H4 (cell line): ENCODE data around the gene PKP2. TPM values are rescaled to one million over a fixed set of nuclear protein-coding genes. Genes with fewer than 3 reads are reported as not detected.
"Not testable (repeated sequence)": the region's sequence is repeated elsewhere in the genome, so short reads cannot be mapped to it uniquely, and the experiment has no call there.

Experiments
- DNase-seq: peaks from one replicate; pipeline ENCODE4 v3.0.0-alpha.2; 2015; ENCODE audit warnings: low spot score
- total RNA-seq: library from RNA; depleted of rRNA; stranded (reverse); fragments of >200 nt; shearing (Covaris generic); gene quantifications from 2 replicates; pipeline ENCODE4 v1.2.3, GENCODE V29; 2014

PKP2 gene
- total RNA-seq, 1 experiment from 2014 or later, result 6.1 TPM

DNA sequence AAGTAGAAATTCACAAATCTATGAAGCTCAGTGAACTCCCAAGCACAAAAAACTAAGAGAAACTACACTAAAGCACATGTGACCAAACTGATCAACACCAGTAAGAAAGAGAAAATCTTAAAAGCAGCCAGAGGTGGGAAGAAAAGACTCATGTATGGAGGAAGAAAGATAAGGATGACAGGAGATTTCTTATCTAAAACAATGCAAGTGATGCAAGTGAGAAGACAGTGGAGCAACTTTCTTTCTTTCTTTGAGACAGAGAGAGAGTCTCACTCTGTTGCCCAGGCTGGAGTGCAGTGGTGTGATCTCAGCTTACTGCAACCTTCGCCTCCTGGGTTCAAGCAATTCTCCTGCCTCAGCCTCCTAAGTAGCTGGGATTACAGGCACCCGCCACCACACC, 34.9 kb downstream of the PKP2 start:
- not testable (repeated sequence) for DNase-seq

DNA sequence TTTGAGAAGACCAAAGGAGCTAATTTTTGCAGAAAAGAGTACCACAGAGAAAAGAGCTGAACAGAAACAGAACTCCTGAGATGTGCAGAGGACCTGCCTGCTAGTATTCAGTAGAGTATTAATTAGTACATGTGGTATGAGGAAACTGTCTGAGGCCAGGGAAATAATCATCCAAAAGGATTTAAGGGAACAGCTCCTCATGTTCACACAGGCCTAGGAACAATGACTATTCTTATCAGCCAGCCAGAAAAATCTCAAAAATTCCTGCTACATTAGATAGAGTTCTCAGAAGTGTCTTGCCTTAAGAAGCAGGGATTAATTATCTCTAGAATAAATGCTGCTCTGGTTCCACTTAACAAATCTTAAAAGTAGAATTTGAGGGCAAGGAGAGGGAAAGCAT, 36.4 kb downstream of the PKP2 start:
- no peak for DNase-seq

DNA sequence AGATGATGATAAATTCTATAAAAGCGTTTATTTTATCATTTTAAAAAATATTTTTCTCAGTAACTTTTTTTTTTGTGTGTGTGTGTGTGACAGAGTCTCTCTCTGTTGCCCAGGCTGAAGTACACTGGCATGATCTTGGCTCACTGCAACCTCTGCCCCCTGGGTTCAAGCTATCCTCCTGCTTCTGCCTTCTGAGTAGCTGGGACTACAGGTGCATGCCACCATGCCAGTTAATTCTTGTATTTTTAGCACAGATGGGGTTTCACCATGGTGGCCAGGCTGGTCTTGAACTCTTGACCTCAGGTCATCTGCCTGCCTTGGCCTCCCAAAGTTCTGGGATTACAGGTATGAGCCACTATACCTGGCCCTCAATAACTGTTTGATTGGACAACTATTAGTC, 37.2 kb downstream of the PKP2 start:
- no peak for DNase-seq

DNA sequence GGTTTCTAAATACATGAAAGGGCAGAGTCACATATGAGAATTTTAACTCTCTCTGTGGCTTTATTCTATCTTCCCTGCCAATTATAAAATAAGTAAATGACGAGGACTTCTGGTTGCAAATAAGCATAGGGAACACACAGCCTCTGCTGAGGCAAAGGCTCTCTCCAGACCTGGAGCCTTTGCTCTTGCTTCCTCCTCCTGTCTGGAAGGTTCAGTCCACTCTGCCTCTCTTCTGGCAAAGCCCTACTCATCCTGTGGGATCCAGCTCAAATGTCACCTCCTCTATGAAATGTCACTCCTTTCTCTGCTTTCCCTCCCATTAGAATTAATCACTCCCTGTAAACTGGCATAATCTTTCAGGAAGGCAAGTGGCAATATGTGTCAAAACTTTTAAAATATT, 41.9 kb downstream of the PKP2 start:
- no peak for DNase-seq

DNA sequence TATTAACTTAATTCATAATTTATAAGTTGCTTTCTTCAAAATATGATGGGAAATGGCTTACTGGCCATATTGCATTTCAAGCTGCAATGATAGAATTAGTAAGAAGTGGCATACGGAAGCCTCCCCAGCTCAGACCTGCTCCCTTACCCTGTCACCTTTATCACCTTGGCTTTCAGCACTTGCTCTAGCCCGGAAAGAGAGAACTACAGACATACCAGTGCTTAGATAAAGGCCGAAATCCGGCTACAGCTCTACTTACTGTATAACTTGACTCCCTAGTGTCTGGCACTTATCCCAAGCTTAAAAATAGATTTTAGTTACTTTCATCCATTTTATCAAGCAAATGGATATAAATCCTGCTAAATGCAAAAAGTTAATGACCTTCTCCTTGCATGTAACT, 42.5 kb downstream of the PKP2 start:
- DNase-seq, result no peak

DNA sequence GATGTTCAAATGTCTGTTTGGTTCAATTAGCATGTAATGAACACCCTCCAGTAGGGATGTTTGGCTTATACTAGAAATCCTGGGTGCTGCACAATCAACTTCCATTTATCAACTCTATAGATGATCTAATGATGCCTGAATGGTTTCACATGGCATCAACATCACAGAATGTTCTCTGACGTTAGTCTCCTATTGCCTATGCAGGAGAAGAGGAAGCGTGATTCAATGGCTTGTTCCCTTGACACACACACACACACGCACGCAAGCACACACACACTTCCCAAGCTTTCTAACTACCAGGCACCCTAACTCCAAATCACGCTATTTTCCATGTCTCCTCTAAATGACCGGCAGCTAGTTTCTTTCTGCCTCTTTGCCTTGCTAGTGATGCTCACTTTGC, 49.3 kb downstream of the PKP2 start:
- no peak for DNase-seq

DNA sequence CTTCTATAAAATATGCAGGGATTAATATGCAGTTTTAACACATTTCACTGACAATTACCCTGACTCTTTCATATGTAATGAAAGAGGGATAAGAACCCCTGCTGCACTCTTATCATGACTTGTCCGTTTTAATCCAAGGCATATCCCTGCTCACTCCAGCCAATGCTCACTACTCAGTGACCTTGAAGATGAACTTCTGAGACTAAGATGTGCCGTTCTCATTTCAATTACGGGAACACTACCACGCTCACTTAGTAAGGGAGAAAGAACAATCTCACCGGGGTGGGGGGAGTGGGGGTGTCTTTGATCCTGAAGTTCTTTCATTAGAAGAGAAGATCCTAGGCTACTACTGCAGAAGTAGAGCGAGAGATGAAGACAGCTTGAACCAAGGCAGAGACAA, 50.5 kb downstream of the PKP2 start:
- no peak for DNase-seq

DNA sequence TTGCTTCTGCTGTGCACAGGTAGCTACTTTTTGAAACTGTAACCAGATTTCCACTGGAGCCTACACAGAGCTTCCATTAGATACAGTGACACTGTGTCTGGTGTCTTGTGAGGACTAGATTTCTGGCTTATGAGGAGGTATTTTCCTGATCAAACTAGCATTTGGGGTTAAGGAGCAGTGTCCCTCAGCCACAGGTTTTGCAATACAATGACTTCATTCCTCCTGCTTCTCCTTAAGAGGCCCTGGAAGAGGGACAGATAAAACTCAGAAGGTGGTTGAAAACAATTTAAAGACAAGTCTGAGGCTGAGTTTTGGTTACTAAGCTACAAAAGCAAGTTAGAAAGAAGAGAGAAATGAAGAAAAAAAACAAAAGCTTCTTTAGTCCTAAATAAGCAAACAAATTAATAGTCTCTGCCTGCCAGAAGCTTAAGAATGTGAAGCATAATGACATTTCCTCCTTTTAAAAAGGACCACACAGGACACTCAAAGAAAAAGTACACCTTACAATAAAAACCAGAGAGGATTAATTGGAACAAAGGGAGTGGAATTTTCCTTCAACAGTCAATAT, 53.0 kb downstream of the PKP2 start:
- peak; percentile 19 for DNase-seq

DNA sequence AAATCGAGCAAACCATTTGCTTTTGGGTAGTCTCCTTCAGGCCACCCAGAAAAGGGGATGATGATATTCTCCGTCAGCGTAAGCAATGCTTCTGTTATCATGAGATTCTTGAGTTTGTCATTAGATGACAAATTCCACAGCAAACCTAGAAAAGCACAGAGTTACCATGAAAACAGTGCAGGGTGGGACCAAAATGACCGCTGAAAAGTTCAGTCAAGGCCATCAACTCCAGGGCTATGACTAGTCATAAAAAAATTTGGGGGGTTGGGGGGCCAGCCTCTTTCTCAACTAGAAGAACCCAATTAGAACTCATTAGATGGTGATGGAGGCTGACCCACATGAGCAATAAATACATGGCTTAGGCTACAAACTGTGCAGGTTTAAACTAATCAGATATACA, 55.5 kb downstream of the PKP2 start:
- DNase-seq, result no peak

DNA sequence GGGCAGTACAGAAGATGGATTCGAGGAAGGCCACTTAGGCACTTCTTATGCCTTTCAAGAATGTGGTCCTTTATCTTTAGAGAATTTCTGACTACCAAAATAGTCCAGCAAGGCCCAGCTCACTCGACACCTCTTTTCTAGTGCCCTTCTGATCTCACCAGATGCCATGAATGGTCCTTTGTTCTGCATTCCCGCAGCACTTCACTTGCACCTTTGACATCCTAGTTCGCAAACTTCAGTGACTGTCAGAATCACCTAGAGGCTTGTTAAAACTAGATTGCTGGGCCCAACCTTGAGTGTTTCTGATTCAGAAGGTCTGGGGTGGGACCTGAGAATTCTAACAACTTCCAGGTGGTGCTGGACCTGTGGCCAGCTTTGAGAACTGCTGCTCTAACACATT, 56.7 kb downstream of the PKP2 start:
- DNase-seq, result no peak

DNA sequence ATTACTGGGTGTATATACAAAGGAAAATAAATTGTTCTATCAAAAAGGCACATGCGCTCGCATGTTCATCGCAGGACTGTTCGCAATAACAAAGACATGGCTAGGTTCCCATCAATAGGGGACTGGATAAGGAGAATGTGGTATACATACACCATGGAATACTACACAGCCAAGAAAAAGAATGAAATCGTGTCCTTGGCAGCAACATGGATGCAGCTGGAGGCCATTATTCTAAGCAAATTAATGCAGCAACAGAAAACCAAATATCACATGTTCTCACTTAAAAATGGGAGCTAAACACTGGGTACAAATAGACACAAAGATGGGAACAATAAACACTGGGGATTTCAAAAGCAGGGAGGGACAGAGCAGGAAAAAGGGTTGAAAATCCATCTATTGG, 58.6 kb downstream of the PKP2 start:
- no peak for DNase-seq

DNA sequence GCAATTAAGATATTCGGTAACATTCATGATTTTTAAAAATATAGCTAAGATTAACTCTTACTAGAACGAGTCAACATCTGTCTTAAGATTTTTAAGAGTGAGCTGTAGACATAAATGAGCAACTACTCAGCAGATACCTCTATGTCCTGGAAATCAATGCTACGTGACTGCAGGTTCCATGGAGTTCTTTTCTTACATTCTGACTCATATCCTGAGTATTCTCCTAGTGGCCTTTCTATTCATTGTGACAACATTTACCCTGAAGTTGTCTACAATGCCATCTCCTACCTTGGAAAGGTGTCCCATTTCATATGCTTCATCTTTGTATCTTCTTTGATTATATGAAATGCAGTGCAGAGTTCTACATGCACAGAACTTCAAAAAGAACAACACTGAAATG, 59.9 kb downstream of the PKP2 start:
- no peak for DNase-seq

DNA sequence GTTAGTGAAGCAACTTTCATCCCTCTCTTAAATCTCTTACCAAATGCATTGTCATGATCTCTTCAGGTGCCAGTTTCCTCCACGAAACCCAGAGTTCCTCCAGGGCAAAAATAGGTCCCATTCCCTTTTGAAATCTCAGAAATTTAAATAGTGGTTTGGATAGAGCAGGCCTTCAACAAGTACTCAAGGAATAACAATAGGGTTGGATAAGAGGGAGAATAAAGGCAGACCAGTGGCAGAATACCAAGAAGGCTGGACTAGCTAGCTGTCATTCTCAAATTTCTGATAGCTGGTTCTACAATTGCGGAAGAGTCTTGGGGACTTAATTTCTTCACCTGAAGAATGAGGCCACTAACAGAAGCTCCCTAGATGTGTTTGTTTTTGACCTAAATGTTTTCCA, 62.5 kb downstream of the PKP2 start:
- no peak for DNase-seq

DNA sequence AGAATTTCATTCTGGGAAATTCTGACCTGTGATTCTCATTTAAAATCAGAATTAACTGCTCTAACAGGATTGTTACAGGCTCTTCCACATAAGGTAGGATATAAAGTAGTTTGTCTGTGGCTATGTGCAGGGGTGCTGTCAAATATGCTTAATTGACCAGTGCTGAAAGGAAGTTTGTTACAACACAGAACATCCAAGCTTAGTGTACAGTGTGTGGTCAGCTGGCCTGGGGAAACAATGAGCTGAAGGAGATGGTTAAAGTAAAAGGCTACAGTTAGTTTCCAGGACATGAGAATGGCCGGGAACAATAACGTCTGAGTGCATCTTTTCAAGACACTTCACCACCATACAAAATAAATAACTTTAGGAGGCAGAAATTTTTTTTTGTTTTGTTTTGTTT, 68.0 kb downstream of the PKP2 start:
- DNase-seq, result no peak

DNA sequence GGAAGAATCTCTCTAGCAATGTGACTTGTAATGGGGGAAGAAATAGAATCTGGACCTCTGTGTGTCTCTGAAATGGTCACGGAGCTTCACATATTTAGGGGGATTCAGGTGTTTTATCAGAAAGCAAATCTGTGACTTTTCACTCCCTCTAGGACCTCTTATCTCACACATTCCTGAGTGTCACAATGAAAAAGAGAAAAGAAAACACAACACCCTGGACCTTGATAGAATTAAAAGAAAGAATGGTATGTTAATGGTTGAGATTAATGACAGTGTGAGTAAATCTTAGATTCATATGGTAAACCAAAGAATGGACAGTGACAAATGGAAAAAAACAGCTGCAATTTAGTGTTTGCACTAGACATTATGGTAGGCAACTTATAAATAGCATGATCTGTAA, 68.5 kb downstream of the PKP2 start:
- no peak for DNase-seq

DNA sequence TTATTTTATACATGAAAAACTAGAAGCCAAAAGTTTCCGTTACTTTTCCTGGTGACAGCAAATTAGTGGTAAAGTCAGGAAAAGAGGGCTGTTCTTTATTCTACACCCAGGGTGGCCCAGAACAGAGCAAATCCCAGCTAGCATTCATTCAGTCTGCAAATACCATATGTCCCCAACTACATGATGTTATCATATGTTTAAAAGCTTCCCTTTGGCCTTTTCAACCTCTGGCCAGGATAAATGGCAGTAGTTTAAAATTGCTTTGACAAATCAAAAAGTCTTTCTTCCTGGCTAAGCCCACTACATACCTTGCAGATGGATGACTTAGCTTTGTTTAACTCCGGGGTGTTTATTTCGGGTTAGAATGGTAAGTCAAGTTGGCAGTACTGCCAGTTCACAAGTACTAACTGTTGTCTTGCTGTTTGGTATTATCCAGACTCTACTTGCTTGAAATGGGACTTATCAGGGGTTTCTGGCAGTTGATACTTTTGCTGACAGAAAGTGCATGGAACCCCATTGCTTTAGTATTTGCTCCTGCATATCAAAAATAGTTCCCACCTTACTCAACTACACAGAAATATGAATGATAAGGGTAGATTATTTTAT, 69.7 kb downstream of the PKP2 start:
- DNase-seq, result no peak

DNA sequence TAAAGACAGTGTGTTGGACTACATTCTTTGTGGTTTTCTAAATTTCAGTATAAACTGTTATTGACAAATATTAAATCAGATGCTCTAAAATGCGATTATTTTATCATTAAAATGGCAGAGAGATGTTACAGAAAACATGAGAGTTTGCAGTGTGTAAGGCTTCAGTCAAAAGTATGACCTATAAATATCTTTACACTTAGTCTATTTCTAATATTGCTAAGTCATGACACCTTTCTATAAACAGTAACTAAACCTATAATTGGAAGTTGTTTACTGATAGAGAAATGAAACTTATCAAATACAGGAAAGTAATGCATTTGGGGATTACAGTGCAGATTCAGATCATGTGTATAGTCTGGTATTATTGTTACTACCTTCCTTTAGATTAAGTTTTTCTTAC, 72.0 kb downstream of the PKP2 start:
- DNase-seq, result no peak

DNA sequence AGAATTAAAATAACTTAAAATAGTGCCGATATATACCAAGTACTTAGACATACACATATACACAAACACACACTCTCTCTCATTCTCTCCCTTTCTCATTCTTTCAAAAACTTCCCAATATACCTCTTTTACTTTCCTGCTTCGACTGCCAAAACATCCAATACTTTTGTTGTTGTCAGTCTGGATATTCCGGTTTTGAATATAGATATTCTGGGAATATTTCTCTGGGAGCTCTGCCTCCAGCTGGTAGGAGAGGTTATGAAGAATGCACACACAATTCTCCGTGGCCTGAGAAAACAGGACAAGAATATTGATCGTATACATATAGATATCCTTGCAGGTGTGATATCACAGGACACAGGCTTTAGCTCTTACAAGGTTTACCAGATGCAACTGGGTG, 74.2 kb downstream of the PKP2 start:
- no peak for DNase-seq

DNA sequence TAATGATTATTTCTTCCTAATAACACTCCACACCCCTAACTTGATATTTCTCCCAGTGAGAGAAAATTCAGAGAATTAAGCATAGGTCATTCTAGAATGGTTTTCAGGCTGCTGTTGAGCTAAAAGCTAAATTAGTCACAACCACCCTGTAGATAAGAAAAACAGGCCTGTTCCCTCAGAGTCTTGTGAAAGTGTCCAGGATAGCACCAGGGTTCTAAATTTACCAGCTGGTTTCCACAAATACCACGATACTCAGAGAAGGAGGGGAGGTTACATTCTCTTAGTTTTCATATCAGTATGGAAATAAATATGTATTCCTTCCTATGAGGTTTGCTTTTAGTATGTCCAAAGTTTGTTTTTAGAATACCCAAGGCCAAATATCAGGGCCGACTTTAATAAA, 74.9 kb downstream of the PKP2 start:
- DNase-seq, result no peak

DNA sequence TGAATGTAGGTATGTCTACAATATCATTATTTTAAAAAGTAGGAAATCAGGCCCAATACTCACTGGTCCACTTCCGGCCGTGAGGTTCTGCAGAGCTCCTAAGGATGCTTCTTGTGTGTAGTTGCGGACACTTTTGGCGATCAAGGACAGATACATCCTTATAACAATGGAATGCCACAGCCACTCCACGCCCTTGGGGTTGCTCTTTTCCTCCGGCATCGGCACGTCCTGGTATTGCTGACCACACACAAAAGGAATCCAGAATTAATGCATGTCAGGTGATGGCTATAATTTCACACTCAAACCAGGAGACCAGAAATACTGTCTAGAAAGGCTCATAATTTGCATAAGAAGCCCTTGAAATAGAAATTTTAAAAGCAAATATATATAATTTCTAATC, 75.3 kb downstream of the PKP2 start:
- DNase-seq, result no peak

DNA sequence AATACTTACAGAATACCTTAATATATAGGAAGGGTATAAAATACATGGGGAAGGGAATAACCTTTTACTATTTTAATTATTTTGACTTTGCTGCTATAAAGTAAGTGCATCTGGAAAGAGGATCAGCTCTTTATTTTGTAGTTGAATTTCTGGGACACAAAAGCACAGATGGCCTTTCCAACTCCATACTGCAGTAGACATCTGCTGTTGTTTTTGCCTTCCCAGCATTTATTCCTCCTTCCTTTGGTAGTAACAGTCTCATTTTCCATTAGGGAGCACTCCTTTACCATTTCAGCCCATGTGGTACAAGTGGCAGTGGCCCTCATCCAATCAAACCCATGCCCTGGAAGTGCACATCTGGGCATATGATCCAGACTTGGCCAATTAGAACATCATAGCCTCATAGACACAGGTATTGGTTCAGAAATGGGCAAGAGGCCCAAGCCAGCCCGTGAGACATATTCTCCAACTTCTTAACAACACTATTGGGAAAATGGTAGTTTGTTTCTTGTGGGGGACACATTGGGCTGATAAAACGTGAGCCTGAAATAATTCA, 76.1 kb downstream of the PKP2 start:
- no peak for DNase-seq

DNA sequence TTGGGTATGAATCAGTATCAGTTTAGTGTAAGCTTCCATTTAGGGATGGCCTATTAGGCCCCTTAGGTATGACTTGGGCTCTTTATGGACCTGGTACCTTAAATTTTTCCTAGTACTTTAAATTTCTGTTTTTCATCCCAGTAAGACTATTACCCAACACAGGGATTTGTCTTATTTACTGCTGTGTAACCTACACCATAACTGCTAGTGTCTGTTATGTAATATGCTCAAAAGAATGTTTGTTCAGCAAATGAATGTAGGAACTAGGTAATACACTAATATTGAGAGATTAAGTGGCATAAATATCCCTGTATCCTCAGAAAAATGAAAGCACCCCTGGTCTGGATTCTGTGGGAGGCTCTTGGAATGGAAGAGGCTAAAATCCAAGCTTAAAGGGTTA, 77.2 kb downstream of the PKP2 start:
- no peak for DNase-seq

DNA sequence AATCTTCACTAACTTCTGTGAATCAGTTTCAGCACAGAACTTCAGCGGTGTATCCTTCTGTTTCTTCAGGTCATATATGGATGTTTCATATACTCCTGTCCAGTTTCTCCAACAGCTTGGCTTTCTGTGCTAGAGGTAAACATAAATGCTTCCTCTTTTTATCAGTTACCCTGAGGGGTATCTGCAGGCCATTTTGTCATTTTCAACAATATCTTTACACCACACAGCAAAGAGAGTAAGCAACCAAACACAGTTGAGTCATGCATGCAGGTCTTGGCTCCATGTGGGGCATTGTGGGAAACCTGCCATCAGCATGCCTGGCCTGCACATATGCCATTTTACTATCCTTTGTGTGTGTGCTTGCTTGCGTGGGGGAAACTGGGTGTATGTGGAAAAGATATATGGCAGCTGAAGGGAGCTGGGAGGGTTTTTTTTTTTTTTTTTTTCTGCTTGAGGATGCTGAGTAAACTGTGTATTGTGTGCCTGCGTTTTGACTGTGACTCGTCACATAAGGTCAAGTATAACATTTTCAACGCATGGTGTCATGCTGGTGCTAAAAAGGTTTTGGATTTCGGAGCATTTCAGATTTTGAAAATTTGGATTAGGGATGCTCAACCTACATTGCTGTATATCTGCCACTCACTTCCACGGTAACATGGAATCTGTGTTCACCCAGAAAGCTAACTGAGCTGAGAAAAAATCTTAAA, 84.7 kb downstream of the PKP2 start:
- no peak for DNase-seq
